HG03432 (cell line): ENCODE results near the gene FIBCD1.

Source experiments
- ATAC-seq: cut with Tn5 transposase; IDR thresholded peaks from one replicate; pipeline ENCODE4 v1.9.1; 2021; ENCODE audit warnings: mild to moderate bottlenecking, moderate library complexity; ENCODE audit not compliant: unreplicated experiment

The FIBCD1 gene

GRCh38 chr9:130884111-130884531, 54.9 kb downstream of the FIBCD1 start:
- ATAC-seq = no peak

GRCh38 chr9:130883479-130883878, 55.6 kb downstream of the FIBCD1 start:
- no peak for ATAC-seq

GRCh38 chr9:130882696-130883225, 56.3 kb downstream of the FIBCD1 start:
- no peak for ATAC-seq

GRCh38 chr9:130881516-130881915, 57.5 kb downstream of the FIBCD1 start:
- ATAC-seq = no peak

GRCh38 chr9:130880599-130881220, 58.3 kb downstream of the FIBCD1 start:
- no peak for ATAC-seq

GRCh38 chr9:130879863-130880411, 59.1 kb downstream of the FIBCD1 start:
- ATAC-seq = no peak

GRCh38 chr9:130878295-130878694, 60.8 kb downstream of the FIBCD1 start:
- ATAC-seq = no peak

GRCh38 chr9:130877300-130877699, 61.7 kb downstream of the FIBCD1 start:
- no peak for ATAC-seq

- ATAC-seq = no peak
These were observed 64.3 kb downstream of the FIBCD1 start for GRCh38 chr9:130874783-130875182.

- ATAC-seq = no peak
These were observed 65.1 kb downstream of the FIBCD1 start for GRCh38 chr9:130873966-130874365.

GRCh38 chr9:130872912-130873503, 66.0 kb downstream of the FIBCD1 start:
- ATAC-seq = no peak

- no peak for ATAC-seq
These were observed 66.5 kb downstream of the FIBCD1 start for GRCh38 chr9:130872508-130872907.

- ATAC-seq = no peak
These were observed 67.0 kb downstream of the FIBCD1 start for GRCh38 chr9:130872093-130872492.

- ATAC-seq = no peak
These were observed 67.5 kb downstream of the FIBCD1 start for GRCh38 chr9:130871395-130872062.

- no peak for ATAC-seq
These were observed 68.3 kb downstream of the FIBCD1 start for GRCh38 chr9:130870491-130871381.

GRCh38 chr9:130869250-130869649, 69.8 kb downstream of the FIBCD1 start:
- no peak for ATAC-seq

- no peak for ATAC-seq
These were observed 70.8 kb downstream of the FIBCD1 start for GRCh38 chr9:130868230-130868629.

GRCh38 chr9:130867556-130867955, 71.5 kb downstream of the FIBCD1 start:
- no peak for ATAC-seq

GRCh38 chr9:130866474-130866965, 72.5 kb downstream of the FIBCD1 start:
- ATAC-seq = no peak

- ATAC-seq = no peak
These were observed 73.1 kb downstream of the FIBCD1 start for GRCh38 chr9:130865921-130866320.

GRCh38 chr9:130864541-130864940, 74.5 kb downstream of the FIBCD1 start:
- no peak for ATAC-seq
